ENCODE data around the gene MAFG.

MAFG gene

GRCh38 chr17:81909966-81910839 lies 17.3 kb downstream of the MAFG start:
- DNase-seq (ENCODE audit: low spot score), result no peak

- no peak for DNase-seq (ENCODE audit: low spot score)
Observed at GRCh38 chr17:81909231-81909630, 18.3 kb downstream of the MAFG start.

- no peak for DNase-seq (ENCODE audit: low spot score)
Observed at GRCh38 chr17:81908793-81909192, 18.7 kb downstream of the MAFG start.

GRCh38 chr17:81907219-81908145 lies 20.1 kb downstream of the MAFG start:
- DNase-seq (ENCODE audit: low spot score), result no peak

GRCh38 chr17:81906476-81907218 lies 20.9 kb downstream of the MAFG start:
- DNase-seq (ENCODE audit: low spot score), result no peak

GRCh38 chr17:81905993-81906392 lies 21.5 kb downstream of the MAFG start:
- DNase-seq (ENCODE audit: low spot score), result no peak

GRCh38 chr17:81905424-81905875 lies 22.1 kb downstream of the MAFG start:
- DNase-seq (ENCODE audit: low spot score), result no peak

- DNase-seq (ENCODE audit: low spot score), result no peak
Observed at GRCh38 chr17:81904600-81905423, 22.7 kb downstream of the MAFG start.

- no peak for DNase-seq (ENCODE audit: low spot score)
Observed at GRCh38 chr17:81903896-81904599, 23.5 kb downstream of the MAFG start.

- DNase-seq (ENCODE audit: low spot score), result no peak
Observed at GRCh38 chr17:81903415-81903831, 24.1 kb downstream of the MAFG start.

- DNase-seq (ENCODE audit: low spot score), result no peak
Observed at GRCh38 chr17:81902653-81903414, 24.7 kb downstream of the MAFG start.

GRCh38 chr17:81902023-81902652 lies 25.4 kb downstream of the MAFG start, which contains the start of gene NPB:
Gene NPB, plus strand, starts transcription at chr17:81902238. Its CDS starts 40 bp downstream, at chr17:81902278.
- no peak for DNase-seq (ENCODE audit: low spot score)

- DNase-seq (ENCODE audit: low spot score), result no peak
Observed at GRCh38 chr17:81901167-81902022, 26.1 kb downstream of the MAFG start.

- DNase-seq (ENCODE audit: low spot score), result no peak
Observed at GRCh38 chr17:81900181-81900820, 27.2 kb downstream of the MAFG start.

GRCh38 chr17:81899514-81900166 lies 27.9 kb downstream of the MAFG start:
- no peak for DNase-seq (ENCODE audit: low spot score)

GRCh38 chr17:81898885-81899284 lies 28.6 kb downstream of the MAFG start:
- DNase-seq (ENCODE audit: low spot score), result no peak
